CD4-positive, CD25-positive, alpha-beta regulatory T cell (primary cell): ENCODE measurements around the gene RAET1E. TPM values are rescaled to one million over a fixed set of nuclear protein-coding genes. Genes with fewer than 3 reads are reported as not detected.

ENCODE experiments used
- ATAC-seq, 2 donors: fragments of 150-1000 bp; cut with Tn5 transposase; one replicate each; pipeline ENCODE4 v1.10.0; 2021; ENCODE audit warnings: low read depth in 2 of 2, moderate number of reproducible peaks in 2 of 2, moderate library complexity in 1 of 2
- DNase-seq, 3 donors: peaks; one replicate each; pipeline versions ENCODE4 v3.0.0 to v3.0.0-alpha.2; 2012 to 2022; ENCODE audit warnings: mixed read lengths in 1 of 3
- H3K27ac ChIP-seq: one replicate; pipeline ENCODE4 v1.7.0; 2013; ENCODE audit warnings: mild to moderate bottlenecking, low read length; ENCODE audit not compliant: insufficient read depth, poor library complexity, severe bottlenecking
- H3K27me3 ChIP-seq: one replicate; pipeline ENCODE4 v1.7.0; 2013; ENCODE audit warnings: low read length; ENCODE audit not compliant: control insufficient read depth, insufficient read depth
- H3K36me3 ChIP-seq: one replicate; pipeline ENCODE4 v1.7.0; 2013; ENCODE audit warnings: mild to moderate bottlenecking, low read length, moderate library complexity; ENCODE audit not compliant: control insufficient read depth, insufficient read depth
- H3K4me1 ChIP-seq: 2 replicates; pipeline ENCODE4 v1.7.0; 2013; ENCODE audit warnings: mild to moderate bottlenecking, low read length; ENCODE audit not compliant: insufficient read depth, control insufficient read depth, poor library complexity, severe bottlenecking
- H3K4me3 ChIP-seq: one replicate; pipeline ENCODE4 v1.7.0; 2013; ENCODE audit warnings: low read depth, mild to moderate bottlenecking, low read length, moderate library complexity
- H3K9me3 ChIP-seq, 2 experiments: 1 replicate in 1 of 2; 2 replicates in 1 of 2; pipeline ENCODE4 v1.7.0; 2013; ENCODE audit warnings: low read length in 2 of 2, mild to moderate bottlenecking in 1 of 2, moderate library complexity in 1 of 2; ENCODE audit not compliant: control insufficient read depth in 2 of 2
- H3K27ac Mint-ChIP-seq, 3 donors: one replicate each; pipeline ENCODE4 v1.8.0; 2020 to 2022; ENCODE audit warnings: mild to moderate bottlenecking in 3 of 3, mixed read lengths in 3 of 3, moderate library complexity in 2 of 3
- H3K27me3 Mint-ChIP-seq: one replicate; pipeline ENCODE4 v1.8.0; 2022; ENCODE audit warnings: mild to moderate bottlenecking, mixed read lengths
- H3K36me3 Mint-ChIP-seq: one replicate; pipeline ENCODE4 v1.8.0; 2020; ENCODE audit warnings: mixed read lengths
- H3K4me1 Mint-ChIP-seq, 4 donors: one replicate each; pipeline ENCODE4 v1.8.0; 2020 to 2022; ENCODE audit warnings: mixed read lengths in 4 of 4, mild to moderate bottlenecking in 1 of 4
- H3K4me3 Mint-ChIP-seq, 4 donors: one replicate each; pipeline ENCODE4 v1.8.0; 2020 to 2022; ENCODE audit warnings: mild to moderate bottlenecking in 4 of 4, mixed read lengths in 4 of 4, moderate library complexity in 3 of 4
- H3K9me3 Mint-ChIP-seq, 7 donors: one replicate each; pipeline ENCODE4 v1.8.0; 2020 to 2022; ENCODE audit warnings: mixed read lengths in 7 of 7, mild to moderate bottlenecking in 3 of 7, moderate library complexity in 2 of 7
- polyA plus RNA-seq, 4 donors: library from polyadenylated mRNA; unstranded; fragments of 300-500 nt; fragmentation: Illumina TruSeq; gene quantifications; one replicate each; pipeline ENCODE4 v1.2.3, GENCODE V29; 2021
- total RNA-seq: library from RNA; stranded (reverse); gene quantifications from one replicate; pipeline ENCODE4 v1.2.3, GENCODE V29; 2022

The RAET1E gene
- total and polyA plus RNA-seq, 5 donors from 2014 or later, result not detected

DNA sequence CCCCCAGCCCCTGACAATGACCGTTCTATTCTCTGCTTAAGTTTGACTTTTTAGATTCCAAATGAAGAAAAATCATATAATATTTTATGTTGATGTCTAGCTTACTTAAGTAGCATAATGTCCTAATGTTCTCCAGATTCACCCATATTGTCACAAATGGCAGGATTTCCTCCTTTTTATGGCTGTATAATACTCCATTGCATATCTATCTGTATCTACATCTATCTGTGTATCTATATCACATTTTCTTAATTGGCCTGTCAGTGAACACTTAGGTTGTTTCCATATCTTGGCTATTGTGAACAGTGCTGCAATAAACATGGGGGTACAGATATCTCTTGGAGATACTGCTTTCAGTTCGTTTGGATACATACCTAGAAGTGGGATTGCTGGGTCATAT, 26.7 kb downstream of the RAET1E start:
- H3K27me3 Mint-ChIP-seq, result peaks cover 36% of the 10 kb centered on the region

DNA sequence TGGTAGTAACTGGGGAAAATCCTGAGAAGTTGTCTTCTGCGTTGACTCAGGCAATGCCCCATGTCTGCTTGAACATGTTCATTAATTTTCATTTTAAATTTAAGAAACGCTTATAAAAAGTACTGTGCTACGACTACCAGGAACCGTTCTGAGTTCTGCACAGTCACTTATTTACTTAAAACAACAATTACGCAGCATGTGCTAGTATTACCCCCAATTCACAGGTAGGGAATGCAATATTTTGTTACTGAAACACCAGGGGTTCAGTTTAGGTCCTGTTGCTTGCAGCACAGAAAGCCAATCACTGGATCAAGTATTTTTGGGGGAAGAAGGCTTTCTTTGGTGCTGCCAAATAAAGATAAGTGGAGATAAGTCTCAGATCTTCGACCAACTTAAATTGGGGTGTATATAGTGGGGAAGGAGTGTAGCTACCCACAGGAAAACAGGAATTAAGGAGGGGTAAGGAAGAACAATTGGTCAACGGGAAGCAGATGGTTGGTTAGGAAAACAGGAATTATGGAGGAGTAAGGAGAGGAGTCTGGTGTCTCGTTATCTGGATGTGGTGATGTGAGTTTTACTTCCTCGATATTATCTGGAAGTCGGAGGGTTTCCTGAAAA, 28.5 kb downstream of the RAET1E start:
- Histone ChIP-seq H3K4me1 (peaks cover 4% of the 10 kb centered on the region), H3K9me3 (peaks cover 3 to 5% of the 10 kb centered on the region in 2 experiments), H3K27ac (no peak overlapping the region), H3K36me3 (no peaks in the 10 kb centered on the region), H3K27me3 (peaks cover 6% of the 10 kb centered on the region), H3K4me3 (no peak overlapping the region)
- Mint-ChIP-seq H3K36me3 (no peaks in the 10 kb centered on the region), H3K4me1 (peaks cover 0 to 5% (median 0%) of the 10 kb centered on the region in 4 donors), H3K27me3 (peaks cover 44% of the 10 kb centered on the region), H3K27ac (no peak overlapping the region), H3K4me3 (no peak overlapping the region), H3K9me3 (peaks cover 0 to 4% (median 3%) of the 10 kb centered on the region in 7 donors)
- no peak for DNase-seq
- no peak for ATAC-seq

More for the DNA sequence above, 26.7 kb downstream of the RAET1E start:
- H3K4me3 Mint-ChIP-seq, result no peak overlapping the region
- no peak overlapping the region for H3K27ac Mint-ChIP-seq
- Histone ChIP-seq H3K9me3 (peaks cover 3 to 5% of the 10 kb centered on the region in 2 experiments), H3K4me1 (no peaks in the 10 kb centered on the region), H3K27ac (no peak overlapping the region), H3K27me3 (peaks cover 12% of the 10 kb centered on the region), H3K36me3 (no peaks in the 10 kb centered on the region), H3K4me3 (no peak overlapping the region)
- no peaks in the 10 kb centered on the region for H3K4me1 Mint-ChIP-seq
- no peak for DNase-seq
- no peaks in the 10 kb centered on the region for H3K36me3 Mint-ChIP-seq
- peaks cover 0 to 4% (median 3%) of the 10 kb centered on the region in 7 donors for H3K9me3 Mint-ChIP-seq
- no peak for ATAC-seq

DNA sequence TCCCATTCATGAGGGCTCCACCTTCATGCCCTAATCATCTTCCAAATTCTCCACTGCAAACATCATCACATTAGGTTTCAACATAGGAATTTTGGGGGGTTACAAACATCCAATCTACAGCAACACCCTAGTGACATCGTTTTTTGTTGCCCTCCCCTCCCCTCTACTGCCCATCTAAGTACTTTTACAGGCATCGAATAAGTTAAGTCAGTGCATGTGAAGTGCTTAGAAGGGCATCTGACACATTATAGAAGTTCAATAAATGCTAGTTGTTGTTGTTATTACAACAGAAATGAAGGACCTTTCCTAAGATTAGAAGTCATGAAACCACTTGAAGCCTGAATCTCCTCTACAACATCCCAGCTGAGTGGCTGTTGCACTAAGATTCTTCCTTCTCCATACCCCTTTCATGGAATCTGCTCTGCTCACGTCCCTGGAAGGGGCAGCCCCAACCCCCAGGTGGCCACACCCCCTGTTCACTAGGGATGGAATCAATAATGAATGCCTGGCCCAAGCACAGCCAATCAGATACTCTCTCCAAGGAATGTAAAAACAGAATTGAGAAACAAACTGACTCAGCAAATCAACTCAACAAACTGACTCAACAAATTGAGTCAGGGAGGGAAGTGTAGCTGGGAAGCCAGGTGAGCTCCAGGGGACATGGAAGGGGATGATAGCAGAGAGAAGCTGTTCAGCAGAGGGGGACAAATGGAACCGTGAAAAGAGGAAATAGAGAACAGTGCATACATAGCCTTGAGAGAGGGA, 29.9 kb downstream of the RAET1E start:
- no peak for DNase-seq
- H3K27me3 Mint-ChIP-seq, result peaks cover 32% of the 10 kb centered on the region
- H3K4me1 Mint-ChIP-seq, result peaks cover 0 to 6% (median under 1%) of the 10 kb centered on the region in 4 donors
- no peak for ATAC-seq
- no peaks in the 10 kb centered on the region for H3K36me3 Mint-ChIP-seq
- Histone ChIP-seq H3K27ac (no peak overlapping the region), H3K4me3 (no peak overlapping the region), H3K36me3 (no peaks in the 10 kb centered on the region), H3K27me3 (peaks cover 6% of the 10 kb centered on the region), H3K9me3 (peaks cover 3 to 5% of the 10 kb centered on the region in 2 experiments), H3K4me1 (peaks cover 8% of the 10 kb centered on the region)
- H3K27ac Mint-ChIP-seq, result no peak overlapping the region
- H3K4me3 Mint-ChIP-seq, result no peak overlapping the region
- peaks cover 0 to 4% (median 3%) of the 10 kb centered on the region in 7 donors for H3K9me3 Mint-ChIP-seq

DNA sequence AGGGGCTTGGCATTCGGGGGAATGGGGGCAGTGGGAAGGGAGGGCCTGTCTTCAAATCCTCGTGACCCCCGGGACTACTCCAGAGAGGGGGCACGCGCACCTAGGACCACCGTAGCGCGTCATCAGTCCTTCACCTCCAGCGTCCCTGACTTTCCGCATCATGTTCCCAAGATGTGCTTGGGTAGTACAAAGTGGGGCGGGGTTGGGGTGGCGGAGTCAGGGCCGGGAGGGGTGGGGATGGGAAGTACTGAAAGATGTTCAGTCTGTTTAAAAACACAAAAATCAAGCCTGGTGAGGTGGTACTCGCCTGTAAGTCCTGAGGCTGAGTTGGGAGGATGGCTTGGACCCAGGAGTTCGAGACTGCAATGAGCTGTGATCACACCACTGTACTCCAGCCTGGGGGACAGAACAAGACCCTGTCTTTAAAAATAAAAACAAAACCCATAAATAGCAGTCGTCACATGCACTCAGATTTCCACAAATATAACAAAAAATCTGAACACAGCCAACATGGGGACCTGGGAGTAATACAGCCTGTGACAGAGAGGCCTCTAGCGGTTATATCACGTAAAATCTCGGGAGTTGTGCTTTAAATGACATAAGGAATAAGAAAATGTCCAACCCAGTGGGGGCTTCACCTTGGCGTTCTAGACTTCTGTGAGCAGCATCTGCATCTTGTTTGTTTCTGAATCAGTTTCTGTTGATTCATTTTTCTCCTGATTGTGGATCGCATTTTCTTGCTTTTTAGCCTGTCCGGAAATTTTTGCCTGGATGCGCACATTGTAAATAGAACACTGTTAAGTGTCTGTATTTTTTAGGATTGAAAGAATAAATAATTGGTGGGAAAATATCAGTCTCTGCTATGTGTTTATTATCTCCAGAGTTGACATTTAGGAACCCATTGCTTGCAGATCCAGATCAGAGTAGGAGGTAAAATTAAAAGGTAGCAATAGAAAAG, 33.1 kb downstream of the RAET1E start:
- Histone ChIP-seq H3K9me3 (no peaks in the 10 kb centered on the region), H3K4me3 (no peak overlapping the region), H3K27ac (no peak overlapping the region), H3K36me3 (no peaks in the 10 kb centered on the region), H3K27me3 (peaks cover 16% of the 10 kb centered on the region), H3K4me1 (peaks cover 13% of the 10 kb centered on the region)
- ATAC-seq (peak in 1 of 2 donors; percentile 19), DNase-seq (peak in 2 of 3 donors; percentile 57 to 69)
- peak overlapping the region; percentile 78 to 86 (median 81) for H3K4me3 Mint-ChIP-seq
- H3K4me1 Mint-ChIP-seq, result peaks cover 0 to 13% (median 6%) of the 10 kb centered on the region in 4 donors
- H3K27me3 Mint-ChIP-seq, result peaks cover 40% of the 10 kb centered on the region
- H3K9me3 Mint-ChIP-seq, result peaks cover 0 to 4% (median 0%) of the 10 kb centered on the region in 7 donors
- H3K27ac Mint-ChIP-seq, result peak overlapping the region in 2 of 3 donors; percentile 41 to 54
- H3K36me3 Mint-ChIP-seq, result peaks cover 3% of the 10 kb centered on the region

DNA sequence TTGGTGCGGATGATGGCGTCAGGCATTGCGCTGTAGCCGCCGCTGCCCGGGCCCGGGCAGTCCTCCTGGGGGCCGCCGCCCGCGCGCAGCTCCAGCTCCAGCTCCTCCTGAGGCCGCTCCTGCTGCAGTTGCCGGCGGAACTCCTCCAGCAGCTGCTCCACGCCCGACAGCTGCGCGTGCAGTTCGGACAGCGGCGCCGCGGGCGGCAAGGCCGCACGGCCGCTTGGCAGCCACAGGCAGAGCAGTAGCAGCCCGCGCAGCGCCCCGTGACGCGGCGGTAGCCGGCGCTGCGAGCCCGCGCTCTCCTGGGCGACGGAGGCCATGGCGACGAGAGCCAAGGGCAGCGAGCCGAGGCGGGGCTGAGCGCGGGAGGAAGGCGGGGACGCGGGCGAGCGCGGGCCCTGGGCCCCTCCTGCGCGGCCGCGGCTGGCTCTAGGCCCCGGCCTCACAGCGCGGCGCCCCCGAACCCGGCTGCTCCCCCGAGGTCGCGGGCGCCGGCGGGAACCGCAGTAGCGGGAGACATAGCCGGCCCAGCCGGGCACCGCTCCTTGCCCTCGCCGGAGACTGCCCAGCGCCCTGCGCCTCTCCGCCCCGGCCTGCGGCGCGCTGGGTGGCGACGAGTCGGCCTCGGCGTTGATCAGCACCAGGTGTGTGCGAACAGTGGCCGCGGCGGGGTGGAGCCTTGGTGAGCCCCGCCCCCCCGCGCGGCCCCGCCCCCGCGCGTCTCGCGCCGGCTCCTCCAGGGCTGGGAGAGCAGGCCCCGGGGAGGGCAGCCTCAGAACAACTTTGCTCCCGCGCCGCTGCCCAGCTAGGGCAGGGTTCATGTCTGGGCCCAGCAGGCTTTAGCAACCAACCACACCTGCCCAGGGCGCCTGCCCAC, 34.0 kb downstream of the RAET1E start, which contains the start of gene LRP11:
LRP11 (minus strand) TSS at position 662 of the 880 bp plus-strand sequence; CDS start at position 323, 339 bp downstream.
- no peak within 1 kb of the TSS for H3K4me3 ChIP-seq
- H3K4me3 Mint-ChIP-seq, result peak within 1 kb of the TSS; percentile 83 to 86 (median 84)
- H3K27ac Mint-ChIP-seq, result peak within 1 kb of the TSS in 2 of 3 donors; percentile 41 to 54

DNA sequence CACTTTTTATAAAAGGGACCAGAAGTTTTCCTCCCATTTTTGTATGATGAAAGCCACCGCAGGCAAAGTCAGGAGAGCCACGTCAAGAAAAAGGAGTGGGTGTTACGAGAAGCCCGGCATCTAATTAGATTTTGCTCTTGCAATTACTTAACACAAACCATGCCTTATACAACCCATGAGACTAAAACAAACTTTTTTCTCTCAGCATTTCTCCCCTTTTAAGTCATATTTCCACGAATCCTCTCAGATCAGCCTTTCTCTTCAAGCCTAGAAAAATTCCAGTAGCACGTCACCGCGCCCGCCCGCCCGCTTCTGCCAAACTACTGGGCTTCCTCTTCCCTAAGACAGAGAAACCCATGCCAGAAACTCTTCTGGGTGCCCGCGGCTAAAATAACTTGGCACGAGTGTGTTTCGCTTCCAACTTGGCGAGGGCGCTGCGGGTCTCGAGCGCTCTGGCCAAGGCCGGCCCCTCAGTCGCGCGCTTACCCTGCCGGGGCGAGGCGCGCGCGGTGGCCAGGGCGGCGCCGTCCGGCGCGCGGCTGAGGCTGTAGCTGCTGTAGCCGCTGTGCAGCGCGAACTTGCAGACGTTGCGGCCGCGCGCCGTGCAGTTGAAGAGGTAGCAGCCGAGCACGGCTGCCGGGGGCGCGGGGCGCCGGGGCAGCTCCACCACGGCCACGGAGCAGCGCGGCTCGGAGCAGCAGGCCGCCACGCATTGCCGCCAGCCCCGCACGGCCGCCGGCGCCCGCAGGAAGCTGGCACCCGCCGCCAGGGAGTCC, 34.8 kb downstream of the RAET1E start:
- peaks cover 16% of the 10 kb centered on the region for H3K27me3 ChIP-seq
- peaks cover 0 to 13% (median 7%) of the 10 kb centered on the region in 4 donors for H3K4me1 Mint-ChIP-seq
- no peak overlapping the region for H3K4me3 ChIP-seq
- peak in 2 of 3 donors; percentile 10 to 35 for DNase-seq
- peaks cover 5% of the 10 kb centered on the region for H3K36me3 Mint-ChIP-seq
- peaks cover 42% of the 10 kb centered on the region for H3K27me3 Mint-ChIP-seq
- H3K4me1 ChIP-seq, result peaks cover 13% of the 10 kb centered on the region
- H3K4me3 Mint-ChIP-seq, result peak overlapping the region; percentile 23 to 84 (median 84)
- peak overlapping the region in 1 of 3 donors; percentile 63 for H3K27ac Mint-ChIP-seq
- H3K36me3 ChIP-seq, result no peaks in the 10 kb centered on the region
- no peak overlapping the region for H3K27ac ChIP-seq
- H3K9me3 Mint-ChIP-seq, result no peaks in the 10 kb centered on the region
- ATAC-seq, result peak in 1 of 2 donors; percentile 7
- H3K9me3 ChIP-seq, result no peaks in the 10 kb centered on the region

More for the DNA sequence above, 34.0 kb downstream of the RAET1E start, which contains the start of gene LRP11:
- peaks cover 40% of the 10 kb centered on the region for H3K27me3 Mint-ChIP-seq
- DNase-seq, result peak; percentile 69 to 82 (median 80)
- Histone ChIP-seq H3K9me3 (no peaks in the 10 kb centered on the region), H3K27me3 (peaks cover 16% of the 10 kb centered on the region), H3K27ac (no peak within 1 kb of the TSS), H3K4me1 (peaks cover 13% of the 10 kb centered on the region), H3K36me3 (no peaks in the 10 kb centered on the region)
- H3K36me3 Mint-ChIP-seq, result peaks cover 3% of the 10 kb centered on the region
- peaks cover 0 to 13% (median 7%) of the 10 kb centered on the region in 4 donors for H3K4me1 Mint-ChIP-seq
- no peaks in the 10 kb centered on the region for H3K9me3 Mint-ChIP-seq
- peak; percentile 86 to 87 for ATAC-seq
